ENCODE measurements around the gene SPATA32. TPM values are rescaled to one million over a fixed set of nuclear protein-coding genes. Genes with fewer than 3 reads are reported as not detected.

The SPATA32 gene
- total and polyA plus RNA-seq, 12 donors = 0.13 to 0.16 TPM; not detected in 10

GRCh38 chr17:45269912-45270311 is 8.0 kb upstream of the SPATA32 start:
- TF ChIP-seq CTCF (IDR thresholded peaks at IDR 0.05) = no peak
- Histone ChIP-seq H3K36me3 (peaks cover 3 to 98% (median 80%) of the 10 kb centered on the region in 9 donors), H3K27ac (no peak overlapping the region), H3K9me3 (no peaks in the 10 kb centered on the region), H3K4me1 (peaks cover 0 to 20% (median 3%) of the 10 kb centered on the region in 9 donors), H3K27me3 (no peaks in the 10 kb centered on the region), H3K4me3 (no peak overlapping the region)
- intact Hi-C loops (cut with DNase I) = loop anchor here in 4 of 10 donors (5.0 to 10.0 kb wide), 3 partner anchors 33 to 53 kb away; partner anchors contain the start of gene FMNL1 (in 2 of the 4)
- 90 to 94% methylated on average over 7 of the region's 7 CpGs for WGBS, 2 donors
- ATAC-seq = no peak
- DNase-seq = no peak

- peaks cover 3 to 99% (median 64%) of the 10 kb centered on the region in 9 donors for H3K36me3 ChIP-seq
- H3K27me3 ChIP-seq = no peaks in the 10 kb centered on the region
- no peaks in the 10 kb centered on the region for H3K9me3 ChIP-seq
- no peak overlapping the region for H3K4me3 ChIP-seq
- TF ChIP-seq CTCF (IDR thresholded peaks at IDR 0.05) = no peak
- ATAC-seq = no peak
- WGBS, 2 donors = 93 to 94% methylated on average over 10 of the region's 10 CpGs
- no peak for DNase-seq
- peaks cover 6 to 26% (median 13%) of the 10 kb centered on the region in 9 donors for H3K4me1 ChIP-seq
- H3K27ac ChIP-seq = no peak overlapping the region
- intact Hi-C loops (cut with DNase I) = no loop called here
Measured at GRCh38 chr17:45267436-45268055, 5.7 kb upstream of the SPATA32 start.

- WGBS, 2 donors = 89 to 94% methylated on average over 13 of the region's 13 CpGs
- Histone ChIP-seq H3K27ac (peak overlapping the region in 1 of 10 donors; percentile 28), H3K9me3 (no peaks in the 10 kb centered on the region), H3K4me3 (no peak overlapping the region), H3K36me3 (peaks cover 3 to 88% (median 57%) of the 10 kb centered on the region in 9 donors), H3K4me1 (peaks cover 12 to 37% (median 24%) of the 10 kb centered on the region in 9 donors), H3K27me3 (no peaks in the 10 kb centered on the region)
- no peak for ATAC-seq
- intact Hi-C loops (cut with DNase I) = no loop called here
- no peak for TF ChIP-seq CTCF (IDR thresholded peaks at IDR 0.05)
- DNase-seq = no peak
Measured at GRCh38 chr17:45266372-45266926, 4.6 kb upstream of the SPATA32 start.

- no peak for ATAC-seq
- no peak for TF ChIP-seq CTCF (IDR thresholded peaks at IDR 0.05)
- H3K4me1 ChIP-seq = peaks cover 12 to 43% (median 29%) of the 10 kb centered on the region in 9 donors
- no peak for DNase-seq
- intact Hi-C loops (cut with DNase I) = no loop called here
- H3K9me3 ChIP-seq = no peaks in the 10 kb centered on the region
- no peaks in the 10 kb centered on the region for H3K27me3 ChIP-seq
- peaks cover 3 to 82% (median 57%) of the 10 kb centered on the region in 9 donors for H3K36me3 ChIP-seq
- WGBS, 2 donors = 63 to 73% methylated on average over 1 of the region's 1 CpG
- peak overlapping the region in 1 of 10 donors; percentile 28 for H3K27ac ChIP-seq
- H3K4me3 ChIP-seq = no peak overlapping the region
Measured at GRCh38 chr17:45265821-45266220, 3.9 kb upstream of the SPATA32 start.

Measured in heart right ventricle (tissue), 16 donors.